Activated CD8-positive, alpha-beta memory T cell treated with anti-CD3 and anti-CD28 coated beads for 24 hours (primary cell): ENCODE results near the gene TP73.

ENCODE experiments used
- DNase-seq: peaks from one replicate; pipeline ENCODE4 v3.0.0-alpha.2; 2020

The TP73 gene

GRCh38 chr1:3711780-3712451 lies 59.6 kb downstream of the TP73 start:
- DNase-seq = no peak

- no peak for DNase-seq
Measured at GRCh38 chr1:3712573-3713535, 60.5 kb downstream of the TP73 start.

- DNase-seq = no peak
Measured at GRCh38 chr1:3713840-3714239, 61.5 kb downstream of the TP73 start.

GRCh38 chr1:3714284-3714741 lies 62.0 kb downstream of the TP73 start:
- no peak for DNase-seq

GRCh38 chr1:3714814-3715213 lies 62.5 kb downstream of the TP73 start:
- no peak for DNase-seq

- DNase-seq = no peak
Measured at GRCh38 chr1:3716351-3716750, 64.0 kb downstream of the TP73 start.

GRCh38 chr1:3717041-3717714 lies 64.9 kb downstream of the TP73 start:
- no peak for DNase-seq

GRCh38 chr1:3717715-3718601 lies 65.6 kb downstream of the TP73 start:
- DNase-seq = peak; percentile 62

GRCh38 chr1:3718764-3719163 lies 66.4 kb downstream of the TP73 start:
- no peak for DNase-seq

GRCh38 chr1:3721955-3722465 lies 69.7 kb downstream of the TP73 start:
- no peak for DNase-seq

GRCh38 chr1:3722846-3723245 lies 70.5 kb downstream of the TP73 start:
- DNase-seq = no peak

- DNase-seq = peak; percentile 90
Measured at GRCh38 chr1:3724416-3725030, 72.2 kb downstream of the TP73 start.

GRCh38 chr1:3725366-3725765 lies 73.0 kb downstream of the TP73 start:
- DNase-seq = no peak

GRCh38 chr1:3727042-3727824 lies 74.9 kb downstream of the TP73 start:
- no peak for DNase-seq

GRCh38 chr1:3727825-3728776 lies 75.8 kb downstream of the TP73 start:
- DNase-seq = no peak

GRCh38 chr1:3729594-3730542 lies 77.6 kb downstream of the TP73 start:
- DNase-seq = no peak

- DNase-seq = no peak
Measured at GRCh38 chr1:3730543-3731247, 78.4 kb downstream of the TP73 start.
